ENCODE measurements around the gene HES1. TPM values are rescaled to one million over a fixed set of nuclear protein-coding genes. Genes with fewer than 3 reads are reported as not detected.

The HES1 gene
- total RNA-seq, 3 donors from 2014 or later: 0.23 to 0.52 (median 0.37) TPM

GRCh38 chr3:194187233-194187944, 51.4 kb downstream of the HES1 start:
- ATAC-seq: no peak
- DNase-seq: no peak
- Mint-ChIP-seq H3K4me3 (no peak overlapping the region), H3K36me3 (ENCODE audit: insufficient read depth) (no peaks in the 10 kb centered on the region), H3K9me3 (no peaks in the 10 kb centered on the region), H3K27me3 (ENCODE audit: low read depth) (no peaks in the 10 kb centered on the region), H3K4me1 (ENCODE audit: low read depth) (no peaks in the 10 kb centered on the region)

Other genes starting within 250 kb of the HES1 start
- under 1 TPM in 1 of 3 donors, not detected in 2; 0.08 TPM for gene CPN2, start 215.2 kb downstream of the HES1 start, total RNA-seq
- not detected for gene LRRC15, start 233.6 kb downstream of the HES1 start, total RNA-seq